Pons (tissue), 1 donor: ENCODE measurements around the gene ITGBL1.
A peak's percentile ranks its signal among the peaks of the same experiment; 100 is the strongest.

ENCODE experiments used
- DNase-seq: peaks from one replicate; pipeline ENCODE4 v3.0.0-alpha.2; 2016; ENCODE audit warnings: low spot score

ITGBL1 gene

GRCh38 chr13:101452519-101453485 is at the start of gene ITGBL1:
TSS of gene ITGBL1 (plus strand) at chr13:101452675. CDS start at chr13:101452834, 159 bp downstream.
- DNase-seq = peak; percentile 32

GRCh38 chr13:101406791-101407190 is 45.7 kb upstream of the ITGBL1 start:
- DNase-seq = no peak

- DNase-seq = no peak
Measured at GRCh38 chr13:101408154-101408553, 44.3 kb upstream of the ITGBL1 start.

GRCh38 chr13:101408992-101409656 is 43.4 kb upstream of the ITGBL1 start:
- no peak for DNase-seq

- DNase-seq = peak; percentile 35
Measured at GRCh38 chr13:101412076-101412475, 40.4 kb upstream of the ITGBL1 start.

GRCh38 chr13:101415358-101416174 is 36.9 kb upstream of the ITGBL1 start:
- DNase-seq = peak; percentile 42

GRCh38 chr13:101416181-101417042 is 36.1 kb upstream of the ITGBL1 start, which contains the start of gene NALCN:
TSS of gene NALCN (minus strand) at chr13:101416508. CDS start at chr13:101399126, 17,382 bp downstream.
- peak; percentile 34 for DNase-seq

GRCh38 chr13:101417043-101417406 is 35.5 kb upstream of the ITGBL1 start:
- peak; percentile 59 for DNase-seq

GRCh38 chr13:101417501-101417900 is 35.0 kb upstream of the ITGBL1 start:
- no peak for DNase-seq

GRCh38 chr13:101423872-101424271 is 28.6 kb upstream of the ITGBL1 start:
- DNase-seq = no peak

- peak; percentile 95 for DNase-seq
Measured at GRCh38 chr13:101424381-101425155, 27.9 kb upstream of the ITGBL1 start.

GRCh38 chr13:101425156-101425471 is 27.4 kb upstream of the ITGBL1 start:
- no peak for DNase-seq

GRCh38 chr13:101425623-101426022 is 26.9 kb upstream of the ITGBL1 start:
- no peak for DNase-seq

GRCh38 chr13:101429733-101430132 is 22.7 kb upstream of the ITGBL1 start:
- no peak for DNase-seq

GRCh38 chr13:101433895-101434294 is 18.6 kb upstream of the ITGBL1 start:
- DNase-seq = no peak

GRCh38 chr13:101434486-101434885 is 18.0 kb upstream of the ITGBL1 start:
- no peak for DNase-seq

- no peak for DNase-seq
Measured at GRCh38 chr13:101447852-101448251, 4.6 kb upstream of the ITGBL1 start.

GRCh38 chr13:101449790-101450748 is 2.4 kb upstream of the ITGBL1 start:
- DNase-seq = no peak

- DNase-seq = no peak
Measured at GRCh38 chr13:101450749-101451130, 1.7 kb upstream of the ITGBL1 start.
